ENCODE data around the gene EPAS1. TPM values are rescaled to one million over a fixed set of nuclear protein-coding genes. Genes with fewer than 3 reads are reported as not detected.

Gene EPAS1
- total and polyA plus RNA-seq, 5 experiments from 2014 or later = 0.16 to 1.7 (median 1.1) TPM

- Mint-ChIP-seq H3K9me3 (peaks cover 0 to 3% (median 0%) of the 10 kb centered on the region in 9 donors), H3K27ac (no peak overlapping the region), H3K36me3 (peaks cover 0 to 5% (median 0%) of the 10 kb centered on the region in 3 donors), H3K4me1 (peaks cover 25 to 35% (median 27%) of the 10 kb centered on the region in 4 donors), H3K4me3 (no peak overlapping the region), H3K27me3 (peaks cover 34 to 88% (median 51%) of the 10 kb centered on the region in 5 donors)
- POLR2A ChIA-PET = no interaction called here
- DNase-seq (no peak), ATAC-seq (no peak)
These were observed 9.9 kb downstream of the EPAS1 start for GRCh38 chr2:46306988-46307655.

- Mint-ChIP-seq H3K27me3 (peaks cover 30 to 83% (median 48%) of the 10 kb centered on the region in 5 donors), H3K4me1 (peaks cover 23 to 28% (median 26%) of the 10 kb centered on the region in 4 donors), H3K4me3 (no peak overlapping the region), H3K9me3 (peaks cover 0 to 3% (median 0%) of the 10 kb centered on the region in 9 donors), H3K27ac (no peak overlapping the region), H3K36me3 (peaks cover 0 to 5% (median 0%) of the 10 kb centered on the region in 3 donors)
- DNase-seq (no peak), ATAC-seq (no peak)
- POLR2A ChIA-PET = no interaction called here
These were observed 10.9 kb downstream of the EPAS1 start for GRCh38 chr2:46308081-46308480.

- Mint-ChIP-seq H3K4me3 (no peak overlapping the region), H3K4me1 (peaks cover 19 to 28% (median 21%) of the 10 kb centered on the region in 4 donors), H3K9me3 (peaks cover 0 to 3% (median 0%) of the 10 kb centered on the region in 9 donors), H3K27me3 (peaks cover 29 to 77% (median 43%) of the 10 kb centered on the region in 5 donors), H3K36me3 (peaks cover 0 to 5% (median 0%) of the 10 kb centered on the region in 3 donors), H3K27ac (no peak overlapping the region)
- DNase-seq = no peak
- POLR2A ChIA-PET = interaction anchor here (0.9 kb wide), 1 partner anchor 35 kb away, joined by 3 read pairs; no protein-coding TSS in a partner anchor
- ATAC-seq = no peak
These were observed 11.4 kb downstream of the EPAS1 start for GRCh38 chr2:46308629-46309028.

- H3K36me3 Mint-ChIP-seq = peaks cover 0 to 5% (median 0%) of the 10 kb centered on the region in 3 donors
- POLR2A ChIA-PET = interaction anchor here (0.9 kb wide), 1 partner anchor 36 kb away, joined by 3 read pairs; no protein-coding TSS in a partner anchor
- peaks cover 14 to 21% (median 16%) of the 10 kb centered on the region in 4 donors for H3K4me1 Mint-ChIP-seq
- H3K9me3 Mint-ChIP-seq = peaks cover 0 to 3% (median 0%) of the 10 kb centered on the region in 9 donors
- H3K4me3 Mint-ChIP-seq = no peak overlapping the region
- H3K27ac Mint-ChIP-seq = no peak overlapping the region
- DNase-seq = no peak
- H3K27me3 Mint-ChIP-seq = peaks cover 24 to 74% (median 41%) of the 10 kb centered on the region in 5 donors
- ATAC-seq = no peak
These were observed 12.1 kb downstream of the EPAS1 start for GRCh38 chr2:46309052-46309953.

- Mint-ChIP-seq H3K27me3 (peaks cover 24 to 71% (median 44%) of the 10 kb centered on the region in 5 donors), H3K4me1 (peaks cover 3 to 10% (median 7%) of the 10 kb centered on the region in 4 donors), H3K36me3 (peaks cover 0 to 5% (median 0%) of the 10 kb centered on the region in 3 donors), H3K27ac (no peak overlapping the region), H3K4me3 (no peak overlapping the region), H3K9me3 (peaks cover 0 to 3% (median 0%) of the 10 kb centered on the region in 9 donors)
- ATAC-seq (no peak), DNase-seq (no peak)
- POLR2A ChIA-PET = no interaction called here
These were observed 13.2 kb downstream of the EPAS1 start for GRCh38 chr2:46310446-46310845.

- Mint-ChIP-seq H3K36me3 (peaks cover 0 to 5% (median 0%) of the 10 kb centered on the region in 3 donors), H3K27ac (no peak overlapping the region), H3K9me3 (peaks cover 0 to 3% (median 0%) of the 10 kb centered on the region in 9 donors), H3K4me1 (peaks cover 0 to 10% (median 0%) of the 10 kb centered on the region in 4 donors), H3K27me3 (peaks cover 22 to 69% (median 44%) of the 10 kb centered on the region in 5 donors), H3K4me3 (no peak overlapping the region)
- ATAC-seq = no peak
- POLR2A ChIA-PET = no interaction called here
- DNase-seq = no peak
These were observed 14.5 kb downstream of the EPAS1 start for GRCh38 chr2:46311651-46312223.

- Mint-ChIP-seq H3K27ac (no peak overlapping the region), H3K4me3 (no peak overlapping the region), H3K9me3 (peaks cover 0 to 3% (median 0%) of the 10 kb centered on the region in 9 donors)
These were observed 15.9 kb downstream of the EPAS1 start for GRCh38 chr2:46313063-46313462.

GRCh38 chr2:46314065-46314835, 17.0 kb downstream of the EPAS1 start:
- H3K27me3 Mint-ChIP-seq = peaks cover 7 to 44% (median 27%) of the 10 kb centered on the region in 5 donors
- H3K4me3 Mint-ChIP-seq = no peak overlapping the region
- no peak for ATAC-seq
- DNase-seq = no peak
- POLR2A ChIA-PET = no interaction called here
- H3K36me3 Mint-ChIP-seq = peaks cover 0 to 3% (median 0%) of the 10 kb centered on the region in 3 donors
- peaks cover 0 to 2% (median 0%) of the 10 kb centered on the region in 9 donors for H3K9me3 Mint-ChIP-seq
- H3K27ac Mint-ChIP-seq = no peak overlapping the region
- H3K4me1 Mint-ChIP-seq = peaks cover 0 to 7% (median 0%) of the 10 kb centered on the region in 4 donors

More at GRCh38 chr2:46313063-46313462, 15.9 kb downstream of the EPAS1 start:
- no peak for DNase-seq
- Mint-ChIP-seq H3K36me3 (peaks cover 0 to 5% (median 0%) of the 10 kb centered on the region in 3 donors), H3K27me3 (peaks cover 14 to 56% (median 35%) of the 10 kb centered on the region in 5 donors), H3K4me1 (peaks cover 0 to 9% (median 0%) of the 10 kb centered on the region in 4 donors)
- ATAC-seq = no peak
- POLR2A ChIA-PET = interaction anchor here (1.2 kb wide), 1 partner anchor 29 kb away, joined by 3 read pairs; no protein-coding TSS in a partner anchor

GRCh38 chr2:46315103-46315890, 18.1 kb downstream of the EPAS1 start:
- Mint-ChIP-seq H3K4me1 (peaks cover 0 to 5% (median 0%) of the 10 kb centered on the region in 4 donors), H3K27me3 (peaks cover 5 to 34% (median 20%) of the 10 kb centered on the region in 5 donors), H3K36me3 (no peaks in the 10 kb centered on the region), H3K27ac (no peak overlapping the region), H3K4me3 (no peak overlapping the region), H3K9me3 (no peaks in the 10 kb centered on the region)
- POLR2A ChIA-PET = no interaction called here
- no peak for ATAC-seq
- no peak for DNase-seq

GRCh38 chr2:46317094-46317486, 19.9 kb downstream of the EPAS1 start:
- H3K4me3 Mint-ChIP-seq = no peak overlapping the region
- no peaks in the 10 kb centered on the region for H3K36me3 Mint-ChIP-seq
- no peaks in the 10 kb centered on the region for H3K9me3 Mint-ChIP-seq
- no peak for ATAC-seq
- no peak for DNase-seq
- POLR2A ChIA-PET = no interaction called here
- no peak overlapping the region for H3K27ac Mint-ChIP-seq
- H3K27me3 Mint-ChIP-seq = peaks cover 5 to 20% (median 8%) of the 10 kb centered on the region in 5 donors
- peaks cover 0 to 5% (median 0%) of the 10 kb centered on the region in 4 donors for H3K4me1 Mint-ChIP-seq
